ENCODE measurements around the gene RHOBTB3. TPM values are rescaled to one million over a fixed set of nuclear protein-coding genes. Genes with fewer than 3 reads are reported as not detected.

RHOBTB3 gene
- total and polyA plus RNA-seq, 10 of the 15 experiments (the other 5 are each of a cell fraction or from before 2014, with no cell fraction given), result 3.6 to 42.8 (median 8.4) TPM

DNA sequence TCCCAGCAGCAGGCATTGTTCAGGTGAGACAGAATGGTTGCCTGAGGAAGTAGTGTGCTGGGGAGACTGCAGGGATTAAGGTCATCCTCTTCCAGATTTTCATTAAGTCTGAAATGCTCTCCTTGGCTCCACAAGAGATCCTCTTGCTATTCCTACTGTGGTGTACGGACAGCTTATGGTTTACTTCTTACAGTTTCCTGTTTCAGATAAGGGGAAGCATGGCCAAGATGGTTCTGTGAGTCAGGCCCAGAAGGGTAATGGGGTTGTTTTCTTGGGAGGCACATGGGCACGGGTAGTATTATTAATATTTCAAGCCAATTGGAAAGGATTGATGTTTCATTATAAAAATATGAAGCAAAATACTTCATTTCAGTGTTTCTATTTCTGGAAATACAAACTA lies 48.5 kb downstream of the RHOBTB3 start:
- BruUV-seq (replicated peaks), result no TSS peak
- ChIA-PET CTCF (interaction anchor here (0.6 to 18.7 kb wide), 6 partner anchors 11 to 135 kb away, joined by 4 to 653 read pairs (median 36); no protein-coding TSS in a partner anchor), POLR2A (interaction anchor here (0.6 to 1.4 kb wide), 2 partner anchors 18 to 20 kb away, joined by 3 read pairs; no protein-coding TSS in a partner anchor), RAD21 (ENCODE audit: unreplicated experiment) (interaction anchor here (0.9 to 5.7 kb wide), 4 partner anchors 29 to 115 kb away, joined by 3 to 209 read pairs (median 7); no protein-coding TSS in a partner anchor), SMC1A (ENCODE audit: uncharacterized antibody, unreplicated experiment) (interaction anchor here (0.9 to 19.5 kb wide), 9 partner anchors 8 to 138 kb away, joined by 3 to 622 read pairs (median 4); no protein-coding TSS in a partner anchor)
- Histone ChIP-seq H3K27me3 (replicated peaks in 1 of 2; ENCODE audit: control insufficient read depth in 2 of 2, insufficient read depth in 2 of 2, low read length in 1 of 2) (no peaks in the 10 kb centered on the region), H3K9ac (ENCODE audit: control insufficient read depth, insufficient read depth, low read length) (no peak overlapping the region), H3K4me3 (no peak overlapping the region), H3K4me1 (ENCODE audit: control insufficient read depth, insufficient read depth, low read length) (no peaks in the 10 kb centered on the region), H2AFZ (ENCODE audit: control insufficient read depth, low read depth, low read length) (no peak overlapping the region), H3K27ac (ENCODE audit: control insufficient read depth, insufficient read depth) (no peak overlapping the region), H3K36me3 (ENCODE audit: control insufficient read depth in 2 of 2, insufficient read depth in 2 of 2, low read length in 1 of 2) (no peaks in the 10 kb centered on the region), H3K4me2 (ENCODE audit: control insufficient read depth, insufficient read depth) (no peak overlapping the region), H3K79me2 (ENCODE audit: control insufficient read depth, insufficient read depth, low read length) (no peaks in the 10 kb centered on the region), H4K20me1 (ENCODE audit: control insufficient read depth, insufficient read depth) (no peaks in the 10 kb centered on the region), H3K9me3 (replicated peaks; ENCODE audit: control insufficient read depth, insufficient read depth, low read length) (no peaks in the 10 kb centered on the region)
- in situ Hi-C loops (cut with MboI) (loop anchor here (5.0 kb wide), 1 partner anchor 68 kb away; no protein-coding TSS in a partner anchor), intact Hi-C loops (cut with micrococcal nuclease; ENCODE audit: unreplicated experiment) (loop anchor here (2.0 kb wide), 2 partner anchors 41 to 115 kb away; no protein-coding TSS in a partner anchor)
- no peak for DNase-seq (ENCODE audit: low read depth, low spot score)
- no peak for ATAC-seq
- WGBS (ENCODE audit: insufficient coverage, insufficient replicate concordance, low lambda C conversion rate, missing lambda C conversion rate), result 92% methylated on average over 2 of the region's 2 CpGs
- FAIRE-seq, result no peak
- TF ChIP-seq FOXK2 (IDR thresholded peaks at IDR 0.05), result no peak
- no peak for TF ChIP-seq MXI1 (IDR thresholded peaks at IDR 0.05; ENCODE audit: low read depth, low read length)
- no peak for TF ChIP-seq RFX5 (IDR thresholded peaks at IDR 0.05; ENCODE audit: low read depth, low read length)
- TF ChIP-seq, protein P1, sequence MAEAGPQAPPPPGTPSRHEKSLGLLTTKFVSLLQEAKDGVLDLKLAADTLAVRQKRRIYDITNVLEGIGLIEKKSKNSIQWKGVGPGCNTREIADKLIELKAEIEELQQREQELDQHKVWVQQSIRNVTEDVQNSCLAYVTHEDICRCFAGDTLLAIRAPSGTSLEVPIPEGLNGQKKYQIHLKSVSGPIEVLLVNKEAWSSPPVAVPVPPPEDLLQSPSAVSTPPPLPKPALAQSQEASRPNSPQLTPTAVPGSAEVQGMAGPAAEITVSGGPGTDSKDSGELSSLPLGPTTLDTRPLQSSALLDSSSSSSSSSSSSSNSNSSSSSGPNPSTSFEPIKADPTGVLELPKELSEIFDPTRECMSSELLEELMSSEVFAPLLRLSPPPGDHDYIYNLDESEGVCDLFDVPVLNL (IDR thresholded peaks at IDR 0.05; ENCODE audit: low read depth, low read length), result no peak
- no peak for TF ChIP-seq SMC3 (IDR thresholded peaks at IDR 0.05; ENCODE audit: borderline replicate concordance, low read length)
- TF ChIP-seq DPF2 (IDR thresholded peaks at IDR 0.05), result no peak
- TF ChIP-seq BRCA1 (IDR thresholded peaks at IDR 0.05; ENCODE audit: low read depth, low read length), result no peak
- TF ChIP-seq, protein P2, sequence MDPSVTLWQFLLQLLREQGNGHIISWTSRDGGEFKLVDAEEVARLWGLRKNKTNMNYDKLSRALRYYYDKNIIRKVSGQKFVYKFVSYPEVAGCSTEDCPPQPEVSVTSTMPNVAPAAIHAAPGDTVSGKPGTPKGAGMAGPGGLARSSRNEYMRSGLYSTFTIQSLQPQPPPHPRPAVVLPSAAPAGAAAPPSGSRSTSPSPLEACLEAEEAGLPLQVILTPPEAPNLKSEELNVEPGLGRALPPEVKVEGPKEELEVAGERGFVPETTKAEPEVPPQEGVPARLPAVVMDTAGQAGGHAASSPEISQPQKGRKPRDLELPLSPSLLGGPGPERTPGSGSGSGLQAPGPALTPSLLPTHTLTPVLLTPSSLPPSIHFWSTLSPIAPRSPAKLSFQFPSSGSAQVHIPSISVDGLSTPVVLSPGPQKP (IDR thresholded peaks at IDR 0.05; ENCODE audit: low read depth, low read length), result no peak
- TF ChIP-seq, protein P3, sequence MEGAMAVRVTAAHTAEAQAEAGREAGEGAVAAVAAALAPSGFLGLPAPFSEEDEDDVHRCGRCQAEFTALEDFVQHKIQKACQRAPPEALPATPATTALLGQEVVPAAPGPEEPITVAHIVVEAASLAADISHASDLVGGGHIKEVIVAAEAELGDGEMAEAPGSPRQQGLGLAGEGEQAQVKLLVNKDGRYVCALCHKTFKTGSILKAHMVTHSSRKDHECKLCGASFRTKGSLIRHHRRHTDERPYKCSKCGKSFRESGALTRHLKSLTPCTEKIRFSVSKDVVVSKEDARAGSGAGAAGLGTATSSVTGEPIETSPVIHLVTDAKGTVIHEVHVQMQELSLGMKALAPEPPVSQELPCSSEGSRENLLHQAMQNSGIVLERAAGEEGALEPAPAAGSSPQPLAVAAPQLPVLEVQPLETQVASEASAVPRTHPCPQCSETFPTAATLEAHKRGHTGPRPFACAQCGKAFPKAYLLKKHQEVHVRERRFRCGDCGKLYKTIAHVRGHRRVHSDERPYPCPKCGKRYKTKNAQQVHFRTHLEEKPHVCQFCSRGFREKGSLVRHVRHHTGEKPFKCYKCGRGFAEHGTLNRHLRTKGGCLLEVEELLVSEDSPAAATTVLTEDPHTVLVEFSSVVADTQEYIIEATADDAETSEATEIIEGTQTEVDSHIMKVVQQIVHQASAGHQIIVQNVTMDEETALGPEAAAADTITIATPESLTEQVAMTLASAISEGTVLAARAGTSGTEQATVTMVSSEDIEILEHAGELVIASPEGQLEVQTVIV (IDR thresholded peaks at IDR 0.05; ENCODE audit: borderline replicate concordance, partially characterized antibody), result no peak
- no peak for TF ChIP-seq PAX5 (IDR thresholded peaks at IDR 0.05; ENCODE audit: borderline replicate concordance, low read depth, low read length)
- no peak for TF ChIP-seq ATF7 (IDR thresholded peaks at IDR 0.05; ENCODE audit: low read depth)
- no peak for TF ChIP-seq SREBF2 (IDR thresholded peaks at IDR 0.05; ENCODE audit: low read length)
- TF ChIP-seq EP300 (IDR thresholded peaks at IDR 0.05; ENCODE audit: borderline replicate concordance in 1 of 2, control insufficient read depth in 1 of 2, low read depth in 2 of 2, low read length in 2 of 2), result no peak
- no peak for TF ChIP-seq GABPA (IDR thresholded peaks at IDR 0.05; ENCODE audit: low read depth)
- no peak for TF ChIP-seq TBL1XR1 (IDR thresholded peaks at IDR 0.05; ENCODE audit: low read depth, low read length)
